Colonic mucosa (tissue), 4 donors: ENCODE results near the gene TP53BP1. TPM values are rescaled to one million over a fixed set of nuclear protein-coding genes. Genes with fewer than 3 reads are reported as not detected.

ENCODE experiments used
- DNase-seq: peaks from one replicate; pipeline ENCODE4 v3.0.0-alpha.2; 2020
- H3K27ac ChIP-seq: fragments of 200-600 bp; one replicate; pipeline ENCODE4 v1.8.0; 2021
- H3K27me3 ChIP-seq: fragments of 200-600 bp; one replicate; pipeline ENCODE4 v1.8.0; 2021
- H3K36me3 ChIP-seq: fragments of 200-600 bp; one replicate; pipeline ENCODE4 v1.8.0; 2021
- H3K4me1 ChIP-seq: fragments of 200-600 bp; one replicate; pipeline ENCODE4 v1.8.0; 2021; ENCODE audit warnings: mild to moderate bottlenecking
- H3K4me3 ChIP-seq: fragments of 200-600 bp; one replicate; pipeline ENCODE4 v1.8.0; 2021
- H3K9ac ChIP-seq, 2 donors: one replicate each; pipeline ENCODE4 v1.7.0; 2013; ENCODE audit warnings: control low read depth in 2 of 2, low read depth in 2 of 2, low read length in 2 of 2
- H3K9me3 ChIP-seq: fragments of 200-600 bp; one replicate; pipeline ENCODE4 v1.8.0; 2021
- CTCF ChIP-seq: fragments of 200-600 bp; IDR thresholded peaks from one replicate; pipeline ENCODE4 v1.8.0; 2022; ENCODE audit warnings: antibody characterized with exemption, mild to moderate bottlenecking
- intact Hi-C: fragments of 100-400 bp; cut with DNase I; formaldehyde crosslinking; loops from one replicate; pipeline ENCODE4 v1.14.1; 2022
- total RNA-seq, 2 donors: library from RNA; stranded (reverse); fragmentation: NEBNext Ultra II Directional in 1 of 2; extraction: Animal tissue kit (Norgen Biotek cat#: 25700) in 1 of 2; gene quantifications; one replicate each; pipeline ENCODE4 v1.2.1, GENCODE V29; 2021
- donor health status: healthy.
- donor health status: DM: no; HTN: no; CAD: no.
- donor health status: DM: no; HTN: no; CAD: no.

TP53BP1 gene
- total RNA-seq, 2 donors from 2014 or later: 27.7 to 31.4 TPM

GRCh38 chr15:43529587-43530345, 36.8 kb upstream of the TP53BP1 start:
- H3K9ac ChIP-seq: no peak overlapping the region
- H3K4me3 ChIP-seq: no peak overlapping the region
- intact Hi-C loops: no loop called here
- H3K4me1 ChIP-seq: no peaks in the 10 kb centered on the region
- no peak overlapping the region for H3K27ac ChIP-seq
- no peak for TF ChIP-seq CTCF
- no peaks in the 10 kb centered on the region for H3K9me3 ChIP-seq
- no peak for DNase-seq
- no peaks in the 10 kb centered on the region for H3K36me3 ChIP-seq
- H3K27me3 ChIP-seq: no peaks in the 10 kb centered on the region

GRCh38 chr15:43529141-43529540, 36.2 kb upstream of the TP53BP1 start:
- no peaks in the 10 kb centered on the region for H3K4me1 ChIP-seq
- TF ChIP-seq CTCF: no peak

GRCh38 chr15:43528542-43529007, 35.6 kb upstream of the TP53BP1 start:
- no peak overlapping the region for H3K9ac ChIP-seq
- H3K4me3 ChIP-seq: no peak overlapping the region
- intact Hi-C loops: no loop called here
- H3K27me3 ChIP-seq: no peaks in the 10 kb centered on the region
- TF ChIP-seq CTCF: no peak
- DNase-seq: no peak
- no peaks in the 10 kb centered on the region for H3K9me3 ChIP-seq
- H3K27ac ChIP-seq: no peak overlapping the region
- no peaks in the 10 kb centered on the region for H3K36me3 ChIP-seq
- H3K4me1 ChIP-seq: no peaks in the 10 kb centered on the region

More at GRCh38 chr15:43529141-43529540, 36.2 kb upstream of the TP53BP1 start:
- Histone ChIP-seq H3K9ac (no peak overlapping the region), H3K36me3 (no peaks in the 10 kb centered on the region), H3K27me3 (no peaks in the 10 kb centered on the region), H3K27ac (no peak overlapping the region), H3K4me3 (no peak overlapping the region), H3K9me3 (no peaks in the 10 kb centered on the region)
- intact Hi-C loops: no loop called here
- no peak for DNase-seq

- intact Hi-C loops: no loop called here
- H3K9ac ChIP-seq: no peak overlapping the region
- no peaks in the 10 kb centered on the region for H3K4me1 ChIP-seq
- no peak overlapping the region for H3K4me3 ChIP-seq
- DNase-seq: no peak
- no peaks in the 10 kb centered on the region for H3K27me3 ChIP-seq
- no peaks in the 10 kb centered on the region for H3K36me3 ChIP-seq
- no peak overlapping the region for H3K27ac ChIP-seq
- TF ChIP-seq CTCF: no peak
- no peaks in the 10 kb centered on the region for H3K9me3 ChIP-seq
Observed at GRCh38 chr15:43527802-43528541, 35.0 kb upstream of the TP53BP1 start.

- intact Hi-C loops: no loop called here
- H3K4me3 ChIP-seq: no peak overlapping the region
- H3K9me3 ChIP-seq: no peaks in the 10 kb centered on the region
- no peaks in the 10 kb centered on the region for H3K4me1 ChIP-seq
- H3K27ac ChIP-seq: no peak overlapping the region
- no peak for DNase-seq
- H3K36me3 ChIP-seq: no peaks in the 10 kb centered on the region
- no peak overlapping the region for H3K9ac ChIP-seq
- TF ChIP-seq CTCF: no peak
- H3K27me3 ChIP-seq: no peaks in the 10 kb centered on the region
Observed at GRCh38 chr15:43527016-43527801, 34.3 kb upstream of the TP53BP1 start.
